ENCODE data around the gene CLASP1. TPM values are rescaled to one million over a fixed set of nuclear protein-coding genes. Genes with fewer than 3 reads are reported as not detected.

Gene CLASP1
- total RNA-seq, 2 experiments from 2014 or later: 58.0 to 58.5 TPM

- Mint-ChIP-seq H3K27ac (no peak overlapping the region), H3K4me1 (ENCODE audit: low read depth) (no peaks in the 10 kb centered on the region), H3K36me3 (ENCODE audit: low read depth) (peaks cover 91% of the 10 kb centered on the region), H3K4me3 (no peak overlapping the region), H3K9me3 (no peaks in the 10 kb centered on the region), H3K27me3 (no peaks in the 10 kb centered on the region)
- DNase-seq (no peak), ATAC-seq (ENCODE audit: poor library complexity) (no peak)
- H3K9me3 ChIP-seq (ENCODE audit: control insufficient read depth in 1 of 2, insufficient read depth in 1 of 2, low read length in 2 of 2): no peaks in the 10 kb centered on the region
- intact Hi-C loops (cut with DNase I, micrococcal nuclease): no loop called here
- no peaks in the 10 kb centered on the region for H3K27me3 ChIP-seq (ENCODE audit: control insufficient read depth in 1 of 2, insufficient read depth in 2 of 2, low read length in 2 of 2)
- H3K36me3 ChIP-seq (ENCODE audit: insufficient read depth, low read length): peaks cover 84% of the 10 kb centered on the region
- no peak overlapping the region for H3K4me3 ChIP-seq (ENCODE audit: low read length)
- ChIA-PET POLR2A (no interaction called here), CTCF (no interaction called here)
- TF ChIP-seq CTCF (IDR thresholded peaks at IDR 0.05): no peak
- no peaks in the 10 kb centered on the region for H3K4me1 ChIP-seq (ENCODE audit: insufficient read depth, low read length)
- no peak overlapping the region for H3K27ac ChIP-seq (ENCODE audit: low read depth in 1 of 2, low read length in 2 of 2)
Observed at GRCh38 chr2:121346859-121347258, 302.4 kb downstream of the CLASP1 start.

GRCh38 chr2:121346407-121346806, 302.9 kb downstream of the CLASP1 start:
- H3K4me3 Mint-ChIP-seq: no peak overlapping the region
- Histone ChIP-seq H3K9me3 (ENCODE audit: control insufficient read depth in 1 of 2, insufficient read depth in 1 of 2, low read length in 2 of 2) (no peaks in the 10 kb centered on the region), H3K4me1 (ENCODE audit: insufficient read depth, low read length) (no peaks in the 10 kb centered on the region), H3K36me3 (ENCODE audit: insufficient read depth, low read length) (peaks cover 82% of the 10 kb centered on the region), H3K4me3 (ENCODE audit: low read length) (no peak overlapping the region), H3K27ac (ENCODE audit: low read depth in 1 of 2, low read length in 2 of 2) (no peak overlapping the region), H3K27me3 (ENCODE audit: control insufficient read depth in 1 of 2, insufficient read depth in 2 of 2, low read length in 2 of 2) (no peaks in the 10 kb centered on the region)
- POLR2A ChIA-PET: no interaction called here
- no peak for DNase-seq
- H3K27me3 Mint-ChIP-seq: no peaks in the 10 kb centered on the region
- intact Hi-C loops (cut with DNase I, micrococcal nuclease): no loop called here
- peaks cover 91% of the 10 kb centered on the region for H3K36me3 Mint-ChIP-seq (ENCODE audit: low read depth)
- no peak for TF ChIP-seq CTCF (IDR thresholded peaks at IDR 0.05)
- no peak overlapping the region for H3K27ac Mint-ChIP-seq
- CTCF ChIA-PET: no interaction called here
- H3K4me1 Mint-ChIP-seq (ENCODE audit: low read depth): no peaks in the 10 kb centered on the region
- no peaks in the 10 kb centered on the region for H3K9me3 Mint-ChIP-seq
- ATAC-seq (ENCODE audit: poor library complexity): no peak

- no peaks in the 10 kb centered on the region for H3K4me1 ChIP-seq (ENCODE audit: insufficient read depth, low read length)
- ATAC-seq (ENCODE audit: poor library complexity) (no peak), DNase-seq (no peak)
- no peak overlapping the region for H3K27ac Mint-ChIP-seq
- no peaks in the 10 kb centered on the region for H3K27me3 ChIP-seq (ENCODE audit: control insufficient read depth in 1 of 2, insufficient read depth in 2 of 2, low read length in 2 of 2)
- no peak overlapping the region for H3K27ac ChIP-seq (ENCODE audit: low read depth in 1 of 2, low read length in 2 of 2)
- TF ChIP-seq CTCF (IDR thresholded peaks at IDR 0.05): no peak
- intact Hi-C loops (cut with DNase I, micrococcal nuclease): no loop called here
- no peaks in the 10 kb centered on the region for H3K9me3 Mint-ChIP-seq
- no peak overlapping the region for H3K4me3 Mint-ChIP-seq
- no peaks in the 10 kb centered on the region for H3K4me1 Mint-ChIP-seq (ENCODE audit: low read depth)
- peaks cover 86% of the 10 kb centered on the region for H3K36me3 ChIP-seq (ENCODE audit: insufficient read depth, low read length)
- H3K4me3 ChIP-seq (ENCODE audit: low read length): no peak overlapping the region
- H3K36me3 Mint-ChIP-seq (ENCODE audit: low read depth): peaks cover 91% of the 10 kb centered on the region
- H3K27me3 Mint-ChIP-seq: no peaks in the 10 kb centered on the region
- no peaks in the 10 kb centered on the region for H3K9me3 ChIP-seq (ENCODE audit: control insufficient read depth in 1 of 2, insufficient read depth in 1 of 2, low read length in 2 of 2)
- ChIA-PET POLR2A (no interaction called here), CTCF (no interaction called here)
Observed at GRCh38 chr2:121345887-121346286, 303.4 kb downstream of the CLASP1 start.

Data from CD4-positive, alpha-beta T cell (primary cell).